Loucy (cell line): Measurements from ENCODE around the gene MKRN2.

ENCODE experiments used
- H2AFZ ChIP-seq: fragments of 200-600 bp; sonication (generic); 2 replicates; pipeline ENCODE4 v1.6.0; 2016; ENCODE audit warnings: antibody characterized with exemption, mild to moderate bottlenecking, low read length, moderate library complexity
- H3F3A ChIP-seq: fragments of 200-600 bp; 2 replicates; pipeline ENCODE4 v1.6.0; 2016; ENCODE audit warnings: antibody characterized with exemption, low read depth, mild to moderate bottlenecking
- H3K27me3 ChIP-seq: fragments of 200-600 bp; sonication (generic); 2 replicates; pipeline ENCODE4 v1.6.1; 2014; ENCODE audit warnings: low read length, mild to moderate bottlenecking; ENCODE audit not compliant: insufficient read depth, poor library complexity, severe bottlenecking
- H3K36me3 ChIP-seq: fragments of 200-600 bp; sonication (generic); 2 replicates; pipeline ENCODE4 v1.6.1; 2016; ENCODE audit warnings: low read length; ENCODE audit not compliant: insufficient read depth
- H3K4me1 ChIP-seq: fragments of 200-600 bp; sonication (generic); 2 replicates; pipeline ENCODE4 v1.5.1; 2014; ENCODE audit warnings: low read length, mild to moderate bottlenecking; ENCODE audit not compliant: insufficient read depth, poor library complexity, severe bottlenecking
- H3K4me2 ChIP-seq: fragments of 200-600 bp; sonication (generic); 2 replicates; pipeline ENCODE4 v1.6.0; 2014; ENCODE audit warnings: antibody characterized with exemption, low read length, low read depth, mild to moderate bottlenecking; ENCODE audit not compliant: poor library complexity, severe bottlenecking
- H3K4me3 ChIP-seq: fragments of 200-600 bp; sonication (generic); 2 replicates; pipeline ENCODE4 v1.5.1; 2014; ENCODE audit warnings: low read length, mild to moderate bottlenecking, mixed read lengths; ENCODE audit not compliant: poor library complexity, severe bottlenecking
- H3K79me2 ChIP-seq: fragments of 200-600 bp; sonication (generic); 2 replicates; pipeline ENCODE4 v1.6.1; 2014; ENCODE audit warnings: low read length; ENCODE audit not compliant: insufficient read depth
- H3K9ac ChIP-seq: fragments of 200-600 bp; sonication (generic); 2 replicates; pipeline ENCODE4 v1.6.0; 2014; ENCODE audit warnings: mild to moderate bottlenecking, low read depth, low read length, moderate library complexity; ENCODE audit not compliant: poor library complexity, severe bottlenecking
- H3K9me2 ChIP-seq: fragments of 200-600 bp; sonication (generic); replicated peaks from 2 replicates; pipeline ENCODE4 v1.6.1; 2016; ENCODE audit warnings: low read depth, low read length, mixed read lengths
- H3K9me3 ChIP-seq: fragments of 200-600 bp; sonication (generic); 2 replicates; pipeline ENCODE4 v1.6.1; 2014; ENCODE audit warnings: mild to moderate bottlenecking, antibody characterized with exemption, low read length, low read depth; ENCODE audit not compliant: insufficient read depth
- H4K20me1 ChIP-seq: fragments of 200-600 bp; sonication (generic); 2 replicates; pipeline ENCODE4 v1.6.0; 2014; ENCODE audit warnings: antibody characterized with exemption, low read length, mild to moderate bottlenecking; ENCODE audit not compliant: insufficient read depth, poor library complexity, severe bottlenecking
- EZH2phosphoT487 ChIP-seq: fragments of 200-600 bp; IDR thresholded peaks from 2 replicates; pipeline ENCODE4 v1.6.1; 2018; ENCODE audit warnings: antibody characterized with exemption, mild to moderate bottlenecking, moderate library complexity, borderline replicate concordance
- TF ChIP-seq, protein P1 (sequence below): fragments of 200-600 bp; sonication (generic); conservative IDR thresholded peaks from 2 replicates; pipeline ENCODE4 v1.5.1; 2014; ENCODE audit warnings: mild to moderate bottlenecking, antibody characterized with exemption, low read length

Gene MKRN2

DNA sequence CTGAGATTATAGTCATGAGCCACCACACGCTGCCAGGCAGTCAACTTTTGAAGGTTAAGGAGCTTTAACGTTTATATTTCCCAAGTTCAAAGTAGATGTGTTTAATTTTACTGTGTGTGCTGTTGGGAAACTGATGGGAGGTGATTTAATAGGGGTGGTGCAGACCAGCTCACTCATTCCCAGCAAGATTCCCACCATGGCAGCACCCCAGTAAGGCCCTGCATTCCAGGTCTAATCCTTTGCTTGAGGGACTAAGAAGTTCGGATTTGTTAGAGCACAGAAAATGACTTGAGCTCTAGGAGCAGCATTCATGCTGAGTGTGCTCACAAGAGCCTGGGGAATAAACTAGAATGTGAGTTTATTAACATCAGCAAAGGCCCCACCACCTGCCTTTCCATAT, 47.4 kb upstream of the MKRN2 start:
- Histone ChIP-seq H3K9me2 (no peaks in the 10 kb centered on the region), H3K4me3 (no peak overlapping the region), H3K4me2 (no peak overlapping the region), H4K20me1 (no peaks in the 10 kb centered on the region), H3K27me3 (no peaks in the 10 kb centered on the region), H2AFZ (no peak overlapping the region), H3K36me3 (no peaks in the 10 kb centered on the region; the same call in 1 of the 2 replicates), H3K9ac (no peak overlapping the region), H3K79me2 (no peaks in the 10 kb centered on the region), H3K9me3 (no peaks in the 10 kb centered on the region), H3K4me1 (no peaks in the 10 kb centered on the region), H3F3A (no peaks in the 10 kb centered on the region)
- TF ChIP-seq, protein P1, sequence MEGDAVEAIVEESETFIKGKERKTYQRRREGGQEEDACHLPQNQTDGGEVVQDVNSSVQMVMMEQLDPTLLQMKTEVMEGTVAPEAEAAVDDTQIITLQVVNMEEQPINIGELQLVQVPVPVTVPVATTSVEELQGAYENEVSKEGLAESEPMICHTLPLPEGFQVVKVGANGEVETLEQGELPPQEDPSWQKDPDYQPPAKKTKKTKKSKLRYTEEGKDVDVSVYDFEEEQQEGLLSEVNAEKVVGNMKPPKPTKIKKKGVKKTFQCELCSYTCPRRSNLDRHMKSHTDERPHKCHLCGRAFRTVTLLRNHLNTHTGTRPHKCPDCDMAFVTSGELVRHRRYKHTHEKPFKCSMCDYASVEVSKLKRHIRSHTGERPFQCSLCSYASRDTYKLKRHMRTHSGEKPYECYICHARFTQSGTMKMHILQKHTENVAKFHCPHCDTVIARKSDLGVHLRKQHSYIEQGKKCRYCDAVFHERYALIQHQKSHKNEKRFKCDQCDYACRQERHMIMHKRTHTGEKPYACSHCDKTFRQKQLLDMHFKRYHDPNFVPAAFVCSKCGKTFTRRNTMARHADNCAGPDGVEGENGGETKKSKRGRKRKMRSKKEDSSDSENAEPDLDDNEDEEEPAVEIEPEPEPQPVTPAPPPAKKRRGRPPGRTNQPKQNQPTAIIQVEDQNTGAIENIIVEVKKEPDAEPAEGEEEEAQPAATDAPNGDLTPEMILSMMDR, result no peak
- TF ChIP-seq EZH2phosphoT487, result no peak

DNA sequence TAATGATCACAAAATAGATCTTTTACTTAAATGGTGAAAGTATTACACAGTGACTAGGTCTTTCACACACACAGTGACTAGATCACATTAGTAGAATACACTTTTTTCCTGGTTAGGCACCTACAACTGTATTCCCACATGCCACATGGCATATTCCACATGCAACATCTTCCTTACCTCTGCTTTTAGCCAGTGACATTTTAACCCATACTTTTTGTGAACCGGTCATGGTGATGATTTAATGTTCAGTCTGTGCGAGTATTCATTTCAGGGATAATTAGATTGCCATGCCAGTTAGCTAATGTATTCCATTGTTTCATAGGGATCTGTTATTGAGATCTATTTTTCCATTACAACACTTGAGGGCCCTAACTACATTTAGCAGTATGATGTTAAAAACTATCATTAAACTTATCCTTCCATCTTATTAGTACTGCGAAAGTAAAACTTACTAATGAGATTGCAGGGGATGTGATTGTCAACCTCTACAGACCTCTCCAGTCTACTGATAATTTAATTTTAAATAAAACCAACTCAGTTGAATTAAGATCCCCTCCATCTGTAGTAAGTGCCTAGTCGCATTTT, 44.3 kb upstream of the MKRN2 start:
- H2AFZ ChIP-seq, result no peak overlapping the region
- H4K20me1 ChIP-seq, result no peaks in the 10 kb centered on the region
- no peak overlapping the region for H3K4me3 ChIP-seq
- no peaks in the 10 kb centered on the region for H3K36me3 ChIP-seq
- H3K9ac ChIP-seq, result no peak overlapping the region
- no peaks in the 10 kb centered on the region for H3K9me3 ChIP-seq
- TF ChIP-seq, protein P1, result no peak
- no peak for TF ChIP-seq EZH2phosphoT487
- H3K79me2 ChIP-seq, result no peaks in the 10 kb centered on the region
- H3K4me1 ChIP-seq, result no peaks in the 10 kb centered on the region
- no peak overlapping the region for H3K4me2 ChIP-seq
- H3K9me2 ChIP-seq, result no peaks in the 10 kb centered on the region
- no peaks in the 10 kb centered on the region for H3F3A ChIP-seq
- no peaks in the 10 kb centered on the region for H3K27me3 ChIP-seq

GRCh38 chr3:12513694-12514446, 43.0 kb upstream of the MKRN2 start:
- H3K79me2 ChIP-seq, result no peaks in the 10 kb centered on the region
- no peaks in the 10 kb centered on the region for H4K20me1 ChIP-seq
- no peaks in the 10 kb centered on the region for H3K9me3 ChIP-seq
- H3K4me1 ChIP-seq, result no peaks in the 10 kb centered on the region
- no peak overlapping the region for H3K9ac ChIP-seq
- no peaks in the 10 kb centered on the region for H3F3A ChIP-seq
- H3K36me3 ChIP-seq, result no peaks in the 10 kb centered on the region
- no peak overlapping the region for H2AFZ ChIP-seq
- no peak overlapping the region for H3K4me3 ChIP-seq
- no peak for TF ChIP-seq EZH2phosphoT487
- TF ChIP-seq, protein P1, result no peak
- no peaks in the 10 kb centered on the region for H3K9me2 ChIP-seq
- no peaks in the 10 kb centered on the region for H3K27me3 ChIP-seq
- no peak overlapping the region for H3K4me2 ChIP-seq
